OCI-LY3 (cell line): ENCODE measurements around the gene C3orf52.

Source experiments
- EZH2phosphoT487 ChIP-seq: fragments of 200-600 bp; shearing (Covaris generic); IDR thresholded peaks from 2 replicates; pipeline ENCODE4 v1.6.1; 2018; ENCODE audit warnings: antibody characterized with exemption, mixed run types, low read depth
- TF ChIP-seq, protein P1 (sequence below): fragments of 200-600, 300-600 bp; sonication (generic); IDR thresholded peaks from 2 replicates; pipeline ENCODE4 v1.5.1; 2014; ENCODE audit warnings: antibody characterized with exemption, low read length, low read depth

DNA sequence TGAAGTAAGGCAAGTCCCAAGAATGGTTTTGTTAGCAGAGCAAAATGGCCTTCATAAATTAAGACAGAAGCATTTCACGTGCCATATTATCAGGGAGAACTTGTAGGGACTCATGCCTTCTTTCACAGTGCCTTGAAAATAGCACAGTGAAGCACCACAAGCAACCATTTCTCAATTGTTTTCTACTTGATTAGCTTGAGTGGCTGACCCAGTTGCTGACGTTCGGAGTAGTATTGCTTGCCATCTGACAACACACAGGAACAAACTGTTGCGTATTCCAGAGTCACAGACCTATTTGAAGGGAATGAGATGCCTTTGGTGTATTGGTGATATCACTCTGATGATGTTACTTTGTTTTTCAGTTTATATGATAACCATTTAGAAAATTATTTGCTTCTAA, 3.0 kb upstream of the C3orf52 start:
- TF ChIP-seq, protein P1, sequence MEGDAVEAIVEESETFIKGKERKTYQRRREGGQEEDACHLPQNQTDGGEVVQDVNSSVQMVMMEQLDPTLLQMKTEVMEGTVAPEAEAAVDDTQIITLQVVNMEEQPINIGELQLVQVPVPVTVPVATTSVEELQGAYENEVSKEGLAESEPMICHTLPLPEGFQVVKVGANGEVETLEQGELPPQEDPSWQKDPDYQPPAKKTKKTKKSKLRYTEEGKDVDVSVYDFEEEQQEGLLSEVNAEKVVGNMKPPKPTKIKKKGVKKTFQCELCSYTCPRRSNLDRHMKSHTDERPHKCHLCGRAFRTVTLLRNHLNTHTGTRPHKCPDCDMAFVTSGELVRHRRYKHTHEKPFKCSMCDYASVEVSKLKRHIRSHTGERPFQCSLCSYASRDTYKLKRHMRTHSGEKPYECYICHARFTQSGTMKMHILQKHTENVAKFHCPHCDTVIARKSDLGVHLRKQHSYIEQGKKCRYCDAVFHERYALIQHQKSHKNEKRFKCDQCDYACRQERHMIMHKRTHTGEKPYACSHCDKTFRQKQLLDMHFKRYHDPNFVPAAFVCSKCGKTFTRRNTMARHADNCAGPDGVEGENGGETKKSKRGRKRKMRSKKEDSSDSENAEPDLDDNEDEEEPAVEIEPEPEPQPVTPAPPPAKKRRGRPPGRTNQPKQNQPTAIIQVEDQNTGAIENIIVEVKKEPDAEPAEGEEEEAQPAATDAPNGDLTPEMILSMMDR = no peak
- TF ChIP-seq EZH2phosphoT487 = no peak
